ENCODE data around the gene SMIM45. TPM values are rescaled to one million over a fixed set of nuclear protein-coding genes. Genes with fewer than 3 reads are reported as not detected.

SMIM45 gene

GRCh38 chr22:42001706-42002105, 49.8 kb downstream of the SMIM45 start:
- H3K9me3 ChIP-seq, result no peaks in the 10 kb centered on the region
- TF ChIP-seq, protein P1, sequence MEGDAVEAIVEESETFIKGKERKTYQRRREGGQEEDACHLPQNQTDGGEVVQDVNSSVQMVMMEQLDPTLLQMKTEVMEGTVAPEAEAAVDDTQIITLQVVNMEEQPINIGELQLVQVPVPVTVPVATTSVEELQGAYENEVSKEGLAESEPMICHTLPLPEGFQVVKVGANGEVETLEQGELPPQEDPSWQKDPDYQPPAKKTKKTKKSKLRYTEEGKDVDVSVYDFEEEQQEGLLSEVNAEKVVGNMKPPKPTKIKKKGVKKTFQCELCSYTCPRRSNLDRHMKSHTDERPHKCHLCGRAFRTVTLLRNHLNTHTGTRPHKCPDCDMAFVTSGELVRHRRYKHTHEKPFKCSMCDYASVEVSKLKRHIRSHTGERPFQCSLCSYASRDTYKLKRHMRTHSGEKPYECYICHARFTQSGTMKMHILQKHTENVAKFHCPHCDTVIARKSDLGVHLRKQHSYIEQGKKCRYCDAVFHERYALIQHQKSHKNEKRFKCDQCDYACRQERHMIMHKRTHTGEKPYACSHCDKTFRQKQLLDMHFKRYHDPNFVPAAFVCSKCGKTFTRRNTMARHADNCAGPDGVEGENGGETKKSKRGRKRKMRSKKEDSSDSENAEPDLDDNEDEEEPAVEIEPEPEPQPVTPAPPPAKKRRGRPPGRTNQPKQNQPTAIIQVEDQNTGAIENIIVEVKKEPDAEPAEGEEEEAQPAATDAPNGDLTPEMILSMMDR (IDR thresholded peaks at IDR 0.05), result no peak
- intact Hi-C loops (cut with DNase I, micrococcal nuclease), result no loop called here
- ATAC-seq (no peak), DNase-seq (no peak)
- H3K36me3 ChIP-seq (ENCODE audit: low read depth), result no peaks in the 10 kb centered on the region
- peaks cover 5% of the 10 kb centered on the region for H3K4me1 ChIP-seq (ENCODE audit: low read depth)
- no peak overlapping the region for H3K4me3 ChIP-seq

DNA sequence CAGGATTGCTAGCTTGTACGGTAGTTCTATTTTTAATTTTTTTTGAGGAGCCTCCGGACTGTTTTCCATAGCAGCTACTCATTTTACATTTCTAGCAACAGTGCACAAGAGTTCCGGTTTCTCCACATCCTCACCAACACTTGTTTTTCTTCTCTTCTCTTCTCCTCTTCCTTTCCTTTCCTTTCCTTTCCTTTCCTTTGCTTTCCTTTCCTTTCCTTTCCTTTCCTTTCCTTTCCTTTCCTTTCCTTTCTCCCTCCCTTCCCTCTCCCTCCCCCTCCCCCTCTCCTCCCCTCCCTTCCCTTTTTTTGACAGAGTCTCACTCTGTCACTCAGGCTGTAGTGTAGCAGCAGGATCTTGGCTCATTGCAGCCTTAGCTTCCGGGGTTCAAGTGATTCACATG, 56.0 kb downstream of the SMIM45 start:
- ATAC-seq, result no peak
- Histone ChIP-seq H3K36me3 (ENCODE audit: low read depth) (no peaks in the 10 kb centered on the region), H3K4me1 (ENCODE audit: low read depth) (no peaks in the 10 kb centered on the region), H3K4me3 (no peak overlapping the region), H3K9me3 (peaks cover 13% of the 10 kb centered on the region)
- TF ChIP-seq, protein P1 (IDR thresholded peaks at IDR 0.05), result no peak
- intact Hi-C loops (cut with DNase I, micrococcal nuclease), result no loop called here
- DNase-seq, result no peak

Other genes with a start within 250 kb of the SMIM45 start
- gene CCDC134, start 151.5 kb upstream of the SMIM45 start, total RNA-seq, result 10 to 100 TPM in 2 of 3 donors, 1 to 10 TPM in 1; 9.2 to 11.6 (median 10.0) TPM
- gene SREBF2, start 119.0 kb upstream of the SMIM45 start, total RNA-seq, result 100 to 1,000 TPM; 139 to 254 (median 169) TPM
- gene SHISA8, start 37.1 kb upstream of the SMIM45 start, total RNA-seq, result not detected
- under 1 TPM; 0.22 to 0.94 (median 0.55) TPM for gene TNFRSF13C, start 25.3 kb upstream of the SMIM45 start, total RNA-seq
- 10 to 100 TPM in 1 of 3 donors, 1 to 10 TPM in 2; 3.2 to 18.8 (median 7.5) TPM for gene CENPM, start 5.0 kb upstream of the SMIM45 start, total RNA-seq
- 1 to 10 TPM in 1 of 3 donors, under 1 TPM in 2; 0.23 to 1.6 (median 0.41) TPM for gene SEPTIN3, start 17.3 kb downstream of the SMIM45 start, total RNA-seq
- 1 to 10 TPM in 2 of 3 donors, under 1 TPM in 1; 0.63 to 3.7 (median 1.8) TPM for gene WBP2NL, start 46.6 kb downstream of the SMIM45 start, total RNA-seq
- 10 to 100 TPM; 24.3 to 35.8 (median 35.4) TPM for gene NAGA, start 118.7 kb downstream of the SMIM45 start, total RNA-seq
- gene PHETA2, start 122.1 kb downstream of the SMIM45 start, total RNA-seq, result 10 to 100 TPM; 13.0 to 15.7 (median 13.5) TPM
- gene SMDT1, start 127.5 kb downstream of the SMIM45 start, total RNA-seq, result 100 to 1,000 TPM in 2 of 3 donors, 10 to 100 TPM in 1; 79.7 to 118 (median 102) TPM
- gene NDUFA6, start 138.6 kb downstream of the SMIM45 start, total RNA-seq, result 100 to 1,000 TPM in 2 of 3 donors, 10 to 100 TPM in 1; 85.3 to 106 (median 105) TPM
- gene CYP2D6, start 178.7 kb downstream of the SMIM45 start, total RNA-seq, result 10 to 100 TPM in 1 of 3 donors, 1 to 10 TPM in 2; 3.8 to 10.0 (median 4.7) TPM